Measurements from ENCODE around the gene REEP5. TPM values are rescaled to one million over a fixed set of nuclear protein-coding genes. Genes with fewer than 3 reads are reported as not detected.
A peak's percentile ranks its signal among the peaks of the same experiment; 100 is the strongest.
"Not testable (repeated sequence)": the region's sequence is repeated elsewhere in the genome, so short reads cannot be mapped to it uniquely, and the experiment has no call there.

Gene REEP5
- total RNA-seq, result 26.3 and 50.2 TPM in 2 replicates

GRCh38 chr5:112921833-112922817 is at the start of gene REEP5:
Gene REEP5 (minus strand): TSS chr5:112922227. CDS start chr5:112922190, 37 bp downstream.
- no peaks in the 10 kb centered on the region for H3K27me3 ChIP-seq (ENCODE audit: control insufficient read depth, insufficient read depth, low read length)
- no peak for FAIRE-seq
- no peaks in the 10 kb centered on the region for H3K36me3 ChIP-seq (ENCODE audit: control insufficient read depth, insufficient read depth, low read length)
- DNase-seq (ENCODE audit: low read depth), result peak; percentile 51
- H3K4me3 ChIP-seq (ENCODE audit: low read depth, low read length), result peak within 1 kb of the TSS; percentile 66
- peak; percentile 65 for TF ChIP-seq CTCF (IDR thresholded peaks at IDR 0.05; ENCODE audit: insufficient read depth, low read length, severe bottlenecking)

- no peak for TF ChIP-seq CTCF (IDR thresholded peaks at IDR 0.05; ENCODE audit: insufficient read depth, low read length, severe bottlenecking)
- DNase-seq (ENCODE audit: low read depth) (no peak), FAIRE-seq (no peak)
- Histone ChIP-seq H3K4me3 (ENCODE audit: low read depth, low read length) (no peak overlapping the region), H3K36me3 (ENCODE audit: control insufficient read depth, insufficient read depth, low read length) (no peaks in the 10 kb centered on the region), H3K27me3 (ENCODE audit: control insufficient read depth, insufficient read depth, low read length) (no peaks in the 10 kb centered on the region)
Observed at GRCh38 chr5:112971276-112971675, 49.2 kb upstream of the REEP5 start.

- DNase-seq (ENCODE audit: low read depth) (peak; percentile 70), FAIRE-seq (no peak)
- Histone ChIP-seq H3K36me3 (ENCODE audit: control insufficient read depth, insufficient read depth, low read length) (no peaks in the 10 kb centered on the region), H3K4me3 (ENCODE audit: low read depth, low read length) (no peak overlapping the region), H3K27me3 (ENCODE audit: control insufficient read depth, insufficient read depth, low read length) (no peaks in the 10 kb centered on the region)
- TF ChIP-seq CTCF (IDR thresholded peaks at IDR 0.05; ENCODE audit: insufficient read depth, low read length, severe bottlenecking), result no peak
Observed at GRCh38 chr5:112968411-112969106, 46.5 kb upstream of the REEP5 start.

GRCh38 chr5:112967520-112968083 is 45.6 kb upstream of the REEP5 start:
- FAIRE-seq (no peak), DNase-seq (ENCODE audit: low read depth) (no peak)
- no peak for TF ChIP-seq CTCF (IDR thresholded peaks at IDR 0.05; ENCODE audit: insufficient read depth, low read length, severe bottlenecking)
- no peak overlapping the region for H3K4me3 ChIP-seq (ENCODE audit: low read depth, low read length)
- no peaks in the 10 kb centered on the region for H3K36me3 ChIP-seq (ENCODE audit: control insufficient read depth, insufficient read depth, low read length)
- H3K27me3 ChIP-seq (ENCODE audit: control insufficient read depth, insufficient read depth, low read length), result no peaks in the 10 kb centered on the region

GRCh38 chr5:112965733-112966306 is 43.8 kb upstream of the REEP5 start:
- FAIRE-seq, result no peak
- DNase-seq (ENCODE audit: low read depth), result no peak
- TF ChIP-seq CTCF (IDR thresholded peaks at IDR 0.05; ENCODE audit: insufficient read depth, low read length, severe bottlenecking), result no peak
- H3K4me3 ChIP-seq (ENCODE audit: low read depth, low read length), result no peak overlapping the region
- H3K27me3 ChIP-seq (ENCODE audit: control insufficient read depth, insufficient read depth, low read length), result no peaks in the 10 kb centered on the region
- H3K36me3 ChIP-seq (ENCODE audit: control insufficient read depth, insufficient read depth, low read length), result no peaks in the 10 kb centered on the region

- not testable (repeated sequence) for H3K36me3 ChIP-seq (ENCODE audit: control insufficient read depth, insufficient read depth, low read length); DNase-seq (ENCODE audit: low read depth); H3K27me3 ChIP-seq (ENCODE audit: control insufficient read depth, insufficient read depth, low read length); H3K4me3 ChIP-seq (ENCODE audit: low read depth, low read length); FAIRE-seq
Observed at GRCh38 chr5:112963374-112963733, 41.3 kb upstream of the REEP5 start.

Measured in bronchial epithelial cell (primary cell).